ENCODE data around the gene ROR1. TPM values are rescaled to one million over a fixed set of nuclear protein-coding genes. Genes with fewer than 3 reads are reported as not detected.
"Not testable (repeated sequence)": the region's sequence is repeated elsewhere in the genome, so short reads cannot be mapped to it uniquely, and the experiment has no call there.

Gene ROR1
- total RNA-seq, 1 donor from 2014 or later = 13.1 TPM

GRCh38 chr1:64098436-64098835, 324.6 kb downstream of the ROR1 start:
- no peak for DNase-seq (ENCODE audit: low spot score)

- DNase-seq (ENCODE audit: low spot score) = no peak
These were observed 325.2 kb downstream of the ROR1 start for GRCh38 chr1:64098846-64099582.

GRCh38 chr1:64100791-64101190, 327.0 kb downstream of the ROR1 start:
- no peak for DNase-seq (ENCODE audit: low spot score)

GRCh38 chr1:64104585-64104984, 330.8 kb downstream of the ROR1 start:
- not testable (repeated sequence) for DNase-seq (ENCODE audit: low spot score)

GRCh38 chr1:64107118-64107519, 333.3 kb downstream of the ROR1 start:
- no peak for DNase-seq (ENCODE audit: low spot score)

GRCh38 chr1:64107632-64108031, 333.8 kb downstream of the ROR1 start:
- DNase-seq (ENCODE audit: low spot score) = no peak

- no peak for DNase-seq (ENCODE audit: low spot score)
These were observed 337.3 kb downstream of the ROR1 start for GRCh38 chr1:64110924-64111777.

GRCh38 chr1:64111787-64112186, 338.0 kb downstream of the ROR1 start:
- no peak for DNase-seq (ENCODE audit: low spot score)

- no peak for DNase-seq (ENCODE audit: low spot score)
These were observed 338.5 kb downstream of the ROR1 start for GRCh38 chr1:64112281-64112680.

GRCh38 chr1:64114012-64114525, 340.3 kb downstream of the ROR1 start:
- DNase-seq (ENCODE audit: low spot score) = no peak

GRCh38 chr1:64116537-64116936, 342.7 kb downstream of the ROR1 start:
- DNase-seq (ENCODE audit: low spot score) = no peak

- DNase-seq (ENCODE audit: low spot score) = no peak
These were observed 343.7 kb downstream of the ROR1 start for GRCh38 chr1:64117492-64117891.

GRCh38 chr1:64121766-64122385, 348.1 kb downstream of the ROR1 start:
- DNase-seq (ENCODE audit: low spot score) = no peak

- no peak for DNase-seq (ENCODE audit: low spot score)
These were observed 348.8 kb downstream of the ROR1 start for GRCh38 chr1:64122588-64122987.

GRCh38 chr1:64124704-64125440, 351.1 kb downstream of the ROR1 start:
- no peak for DNase-seq (ENCODE audit: low spot score)

- DNase-seq (ENCODE audit: low spot score) = no peak
These were observed 352.8 kb downstream of the ROR1 start for GRCh38 chr1:64126581-64126980.

GRCh38 chr1:64127297-64127696, 353.5 kb downstream of the ROR1 start:
- no peak for DNase-seq (ENCODE audit: low spot score)

GRCh38 chr1:64129701-64130100, 355.9 kb downstream of the ROR1 start:
- no peak for DNase-seq (ENCODE audit: low spot score)

- no peak for DNase-seq (ENCODE audit: low spot score)
These were observed 357.3 kb downstream of the ROR1 start for GRCh38 chr1:64131155-64131554.

- no peak for DNase-seq (ENCODE audit: low spot score)
These were observed 359.2 kb downstream of the ROR1 start for GRCh38 chr1:64133036-64133435.

GRCh38 chr1:64135462-64136223, 361.8 kb downstream of the ROR1 start:
- no peak for DNase-seq (ENCODE audit: low spot score)
